Mucosa of stomach (tissue), 1 donor: ENCODE results near the gene NCCRP1.

Experiments used
- H3K27me3 ChIP-seq: one replicate; pipeline ENCODE4 v1.7.0; 2013; ENCODE audit warnings: mild to moderate bottlenecking, low read length; ENCODE audit not compliant: control insufficient read depth, insufficient read depth
- H3K36me3 ChIP-seq: one replicate; pipeline ENCODE4 v1.7.0; 2013; ENCODE audit warnings: low read length; ENCODE audit not compliant: control insufficient read depth, insufficient read depth
- H3K4me1 ChIP-seq: one replicate; pipeline ENCODE4 v1.7.0; 2013; ENCODE audit warnings: mild to moderate bottlenecking, low read length; ENCODE audit not compliant: control insufficient read depth, insufficient read depth
- H3K4me3 ChIP-seq: one replicate; pipeline ENCODE4 v1.7.0; 2013; ENCODE audit warnings: low read length
- H3K9ac ChIP-seq: one replicate; pipeline ENCODE4 v1.7.0; 2013; ENCODE audit warnings: mild to moderate bottlenecking, low read length, moderate library complexity
- H3K9me3 ChIP-seq: one replicate; pipeline ENCODE4 v1.7.0; 2013; ENCODE audit warnings: mild to moderate bottlenecking, low read length, moderate library complexity; ENCODE audit not compliant: control insufficient read depth
- donor health status: Pancreatic carcinoma.

The NCCRP1 gene

DNA sequence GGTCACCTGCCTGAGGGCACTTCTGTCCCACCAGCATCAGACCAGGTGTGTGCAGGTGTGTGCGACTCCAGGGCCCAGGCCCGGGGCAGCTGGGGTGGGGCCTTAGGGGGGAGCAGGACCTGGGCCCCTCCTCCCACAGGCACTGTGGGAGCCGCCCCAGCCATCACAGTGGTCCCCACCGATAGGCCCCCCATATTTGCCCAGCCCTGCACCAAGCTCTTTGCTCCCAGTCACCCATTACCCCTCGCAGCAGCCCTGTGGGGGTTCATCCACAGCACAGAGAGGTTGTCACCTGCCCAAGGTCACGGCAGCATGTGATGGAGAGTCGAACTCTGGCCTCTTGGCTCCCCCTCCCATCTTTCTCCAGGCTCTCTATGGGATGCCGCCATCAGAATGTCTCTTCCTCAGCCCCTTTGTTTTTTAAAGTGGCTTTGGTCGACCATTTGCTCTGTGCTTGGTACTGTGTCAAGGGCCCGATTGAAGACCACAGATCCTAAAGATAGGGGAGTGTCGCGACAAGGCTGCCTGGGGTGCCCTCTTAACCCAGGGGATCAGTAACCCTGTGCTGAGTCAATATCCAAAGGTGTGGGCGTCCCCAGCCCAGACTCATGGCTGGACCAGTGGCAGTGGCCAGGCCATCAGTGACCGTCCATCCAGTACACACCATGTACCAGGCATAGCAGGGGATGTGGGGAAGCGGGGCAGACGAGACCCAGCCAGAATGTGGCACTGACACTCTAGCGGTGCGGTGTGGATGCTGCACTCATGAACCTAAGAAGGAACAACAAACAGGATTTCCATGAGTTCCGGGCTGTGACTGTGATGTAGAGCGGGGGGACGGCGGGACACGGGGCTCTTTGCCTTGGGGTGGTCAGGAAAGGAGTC is 28.3 kb upstream of the NCCRP1 start:
- Histone ChIP-seq H3K4me1 (peaks cover 33% of the 10 kb centered on the region), H3K27me3 (no peaks in the 10 kb centered on the region), H3K4me3 (no peak overlapping the region), H3K9ac (no peak overlapping the region), H3K9me3 (no peaks in the 10 kb centered on the region), H3K36me3 (no peaks in the 10 kb centered on the region)

DNA sequence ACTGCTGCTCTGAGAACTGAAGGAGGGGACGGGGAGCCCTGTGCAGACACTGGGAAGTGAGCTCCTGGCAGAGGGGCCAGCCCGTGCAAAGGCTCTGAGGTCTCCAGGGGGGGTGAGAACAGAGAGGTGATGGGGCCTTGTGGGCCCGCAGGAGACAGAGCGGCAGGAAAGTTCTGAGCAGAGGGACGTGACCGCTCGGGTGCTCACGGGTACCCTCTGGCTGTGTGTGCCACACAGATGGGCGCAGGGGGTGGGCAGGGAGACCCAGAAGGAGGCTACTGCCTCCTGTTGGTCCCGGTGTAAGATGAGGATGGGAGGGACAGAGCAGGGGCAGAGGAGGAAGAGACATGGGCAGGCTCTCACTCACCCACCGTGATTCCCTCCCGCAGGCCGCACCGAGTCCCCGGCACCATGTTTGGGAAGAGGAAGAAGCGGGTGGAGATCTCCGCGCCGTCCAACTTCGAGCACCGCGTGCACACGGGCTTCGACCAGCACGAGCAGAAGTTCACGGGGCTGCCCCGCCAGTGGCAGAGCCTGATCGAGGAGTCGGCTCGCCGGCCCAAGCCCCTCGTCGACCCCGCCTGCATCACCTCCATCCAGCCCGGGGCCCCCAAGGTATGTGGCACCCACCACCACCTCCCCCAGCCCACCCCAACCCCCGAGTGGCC is 27.5 kb upstream of the NCCRP1 start:
- Histone ChIP-seq H3K27me3 (no peaks in the 10 kb centered on the region), H3K36me3 (no peaks in the 10 kb centered on the region), H3K9me3 (no peaks in the 10 kb centered on the region), H3K4me1 (peaks cover 33% of the 10 kb centered on the region), H3K4me3 (no peak overlapping the region), H3K9ac (no peak overlapping the region)

DNA sequence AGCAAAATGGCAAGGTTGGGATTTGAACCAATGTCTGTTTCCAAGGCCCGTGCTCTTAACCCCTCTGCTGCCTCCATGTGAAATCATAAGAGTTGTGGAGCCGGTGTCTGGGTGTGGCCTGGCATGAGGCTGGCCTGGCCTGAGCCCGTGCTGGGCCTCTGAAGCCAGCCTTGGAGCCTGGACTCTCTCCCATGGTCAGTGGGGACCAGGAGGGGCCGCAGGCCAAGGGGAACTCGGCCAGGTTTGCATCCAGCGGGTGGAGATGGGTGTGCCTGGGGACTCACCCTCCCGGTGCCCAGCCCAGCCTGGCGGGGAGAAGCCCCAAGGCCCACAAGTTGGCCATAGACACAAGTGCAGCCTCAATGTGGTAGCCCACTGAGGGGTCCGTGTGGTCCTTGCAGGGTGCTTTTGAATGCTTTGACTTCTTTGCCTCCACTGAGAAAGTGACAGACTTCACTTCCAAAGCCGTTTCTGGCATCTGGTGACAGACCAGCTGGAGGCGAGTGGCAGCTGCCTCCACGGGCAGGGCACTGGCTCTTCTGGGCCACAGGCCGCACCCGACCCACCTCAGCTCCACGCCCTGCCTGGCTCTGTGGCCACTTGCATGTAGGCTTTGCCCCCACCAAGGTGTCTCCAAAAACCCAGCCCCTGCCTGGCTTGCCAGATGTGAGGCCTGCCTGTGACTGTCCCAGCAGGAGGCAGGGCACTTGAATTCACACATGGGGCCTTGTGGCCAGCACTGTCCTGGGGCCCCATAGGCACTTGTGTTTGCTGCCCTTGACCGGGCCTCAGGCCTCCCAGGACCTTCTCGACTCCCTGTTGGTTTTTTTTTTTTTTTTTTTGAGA is 26.2 kb upstream of the NCCRP1 start:
- H3K27me3 ChIP-seq: no peaks in the 10 kb centered on the region
- H3K4me1 ChIP-seq: peaks cover 32% of the 10 kb centered on the region
- H3K9ac ChIP-seq: no peak overlapping the region
- no peak overlapping the region for H3K4me3 ChIP-seq
- H3K9me3 ChIP-seq: no peaks in the 10 kb centered on the region
- no peaks in the 10 kb centered on the region for H3K36me3 ChIP-seq

DNA sequence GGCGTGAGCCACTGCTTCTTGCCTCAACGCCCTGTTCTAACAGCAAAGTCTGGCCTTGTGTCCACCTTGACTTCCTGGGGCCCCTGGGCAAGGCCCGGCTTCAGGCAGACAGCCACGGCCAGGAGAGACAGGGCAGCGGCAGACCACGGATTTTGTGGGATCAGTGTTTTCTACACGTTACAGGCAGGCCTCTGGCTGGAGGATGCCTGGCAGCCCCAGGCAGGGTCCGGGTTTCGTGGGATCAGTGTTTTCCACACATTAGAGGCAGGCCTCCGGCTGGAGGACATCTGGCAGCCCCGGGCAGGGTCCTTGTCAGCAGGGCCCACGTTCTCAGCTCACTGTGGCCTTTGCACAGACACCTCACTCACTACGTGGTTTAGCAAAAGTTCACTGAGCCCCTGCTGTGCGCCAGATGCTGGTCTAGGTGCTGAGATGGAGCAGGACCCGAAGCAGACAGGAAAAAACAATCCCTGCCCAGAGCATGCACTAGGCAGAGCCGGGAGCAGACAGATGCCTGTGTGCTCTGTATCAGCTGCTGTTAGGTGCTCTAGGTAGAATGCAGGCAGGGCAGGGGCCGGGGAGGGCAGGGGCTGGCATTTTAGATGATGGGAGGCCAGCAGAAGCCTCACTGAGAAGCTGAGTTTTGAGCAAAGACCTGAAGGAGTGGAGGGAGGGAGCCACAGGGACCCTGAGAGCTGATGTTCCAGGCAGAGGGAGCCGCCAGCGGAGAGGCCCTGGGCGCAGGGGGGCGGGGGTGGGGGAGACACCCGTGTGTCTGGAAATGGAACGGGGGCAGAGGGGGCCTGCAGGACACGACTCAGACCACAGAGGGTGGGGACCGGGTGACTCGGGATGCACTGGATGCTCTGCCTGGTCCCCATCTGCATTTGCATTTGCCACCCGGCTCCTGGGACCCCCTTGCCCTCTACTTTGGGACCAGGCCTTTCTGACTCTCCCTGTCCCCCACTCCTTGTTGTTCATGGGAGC is 25.0 kb upstream of the NCCRP1 start:
- Histone ChIP-seq H3K4me3 (no peak overlapping the region), H3K27me3 (no peaks in the 10 kb centered on the region), H3K9me3 (no peaks in the 10 kb centered on the region), H3K9ac (no peak overlapping the region), H3K4me1 (peaks cover 20% of the 10 kb centered on the region), H3K36me3 (no peaks in the 10 kb centered on the region)

DNA sequence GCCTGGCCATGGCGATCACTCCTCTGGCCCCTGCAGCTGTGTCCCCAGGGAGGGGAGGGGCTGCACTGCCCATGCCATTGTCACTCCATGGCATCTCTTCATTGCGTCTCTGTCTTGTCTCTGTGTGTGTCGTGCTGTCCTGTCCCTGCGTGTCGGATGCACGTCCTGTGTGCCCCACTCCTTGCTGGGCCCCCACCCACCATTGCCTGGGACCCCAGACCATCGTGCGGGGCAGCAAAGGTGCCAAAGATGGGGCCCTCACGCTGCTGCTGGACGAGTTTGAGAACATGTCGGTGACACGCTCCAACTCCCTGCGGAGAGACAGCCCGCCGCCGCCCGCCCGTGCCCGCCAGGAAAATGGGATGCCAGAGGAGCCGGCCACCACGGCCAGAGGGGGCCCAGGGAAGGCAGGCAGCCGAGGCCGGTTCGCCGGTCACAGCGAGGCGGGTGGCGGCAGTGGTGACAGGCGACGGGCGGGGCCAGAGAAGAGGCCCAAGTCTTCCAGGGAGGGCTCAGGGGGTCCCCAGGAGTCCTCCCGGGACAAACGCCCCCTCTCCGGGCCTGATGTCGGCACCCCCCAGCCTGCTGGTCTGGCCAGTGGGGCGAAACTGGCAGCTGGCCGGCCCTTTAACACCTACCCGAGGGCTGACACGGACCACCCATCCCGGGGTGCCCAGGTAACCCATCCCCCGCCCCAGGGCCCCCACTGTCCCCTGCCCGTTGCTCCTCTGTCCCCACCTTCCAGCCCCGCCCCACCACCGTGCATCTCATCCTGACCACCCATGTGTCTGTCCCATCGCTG is 23.9 kb upstream of the NCCRP1 start:
- Histone ChIP-seq H3K9ac (no peak overlapping the region), H3K36me3 (no peaks in the 10 kb centered on the region), H3K9me3 (no peaks in the 10 kb centered on the region), H3K27me3 (no peaks in the 10 kb centered on the region), H3K4me1 (peaks cover 9% of the 10 kb centered on the region), H3K4me3 (no peak overlapping the region)

DNA sequence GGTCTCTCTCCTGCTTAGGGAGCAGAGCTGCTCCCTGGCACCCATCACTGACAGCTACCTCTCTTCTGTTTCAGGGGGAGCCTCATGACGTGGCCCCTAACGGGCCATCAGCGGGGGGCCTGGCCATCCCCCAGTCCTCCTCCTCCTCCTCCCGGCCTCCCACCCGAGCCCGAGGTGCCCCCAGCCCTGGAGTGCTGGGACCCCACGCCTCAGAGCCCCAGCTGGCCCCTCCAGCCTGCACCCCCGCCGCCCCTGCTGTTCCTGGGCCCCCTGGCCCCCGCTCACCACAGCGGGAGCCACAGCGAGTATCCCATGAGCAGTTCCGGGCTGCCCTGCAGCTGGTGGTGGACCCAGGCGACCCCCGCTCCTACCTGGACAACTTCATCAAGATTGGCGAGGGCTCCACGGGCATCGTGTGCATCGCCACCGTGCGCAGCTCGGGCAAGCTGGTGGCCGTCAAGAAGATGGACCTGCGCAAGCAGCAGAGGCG is 23.2 kb upstream of the NCCRP1 start:
- no peak overlapping the region for H3K4me3 ChIP-seq
- H3K9ac ChIP-seq: no peak overlapping the region
- H3K4me1 ChIP-seq: peaks cover 8% of the 10 kb centered on the region
- no peaks in the 10 kb centered on the region for H3K36me3 ChIP-seq
- no peaks in the 10 kb centered on the region for H3K27me3 ChIP-seq
- H3K9me3 ChIP-seq: no peaks in the 10 kb centered on the region

- no peak overlapping the region for H3K4me3 ChIP-seq
- no peaks in the 10 kb centered on the region for H3K27me3 ChIP-seq
- no peaks in the 10 kb centered on the region for H3K9me3 ChIP-seq
- no peaks in the 10 kb centered on the region for H3K36me3 ChIP-seq
- peaks cover 8% of the 10 kb centered on the region for H3K4me1 ChIP-seq
- no peak overlapping the region for H3K9ac ChIP-seq
Measured at GRCh38 chr19:39174142-39174541, 22.6 kb upstream of the NCCRP1 start.

DNA sequence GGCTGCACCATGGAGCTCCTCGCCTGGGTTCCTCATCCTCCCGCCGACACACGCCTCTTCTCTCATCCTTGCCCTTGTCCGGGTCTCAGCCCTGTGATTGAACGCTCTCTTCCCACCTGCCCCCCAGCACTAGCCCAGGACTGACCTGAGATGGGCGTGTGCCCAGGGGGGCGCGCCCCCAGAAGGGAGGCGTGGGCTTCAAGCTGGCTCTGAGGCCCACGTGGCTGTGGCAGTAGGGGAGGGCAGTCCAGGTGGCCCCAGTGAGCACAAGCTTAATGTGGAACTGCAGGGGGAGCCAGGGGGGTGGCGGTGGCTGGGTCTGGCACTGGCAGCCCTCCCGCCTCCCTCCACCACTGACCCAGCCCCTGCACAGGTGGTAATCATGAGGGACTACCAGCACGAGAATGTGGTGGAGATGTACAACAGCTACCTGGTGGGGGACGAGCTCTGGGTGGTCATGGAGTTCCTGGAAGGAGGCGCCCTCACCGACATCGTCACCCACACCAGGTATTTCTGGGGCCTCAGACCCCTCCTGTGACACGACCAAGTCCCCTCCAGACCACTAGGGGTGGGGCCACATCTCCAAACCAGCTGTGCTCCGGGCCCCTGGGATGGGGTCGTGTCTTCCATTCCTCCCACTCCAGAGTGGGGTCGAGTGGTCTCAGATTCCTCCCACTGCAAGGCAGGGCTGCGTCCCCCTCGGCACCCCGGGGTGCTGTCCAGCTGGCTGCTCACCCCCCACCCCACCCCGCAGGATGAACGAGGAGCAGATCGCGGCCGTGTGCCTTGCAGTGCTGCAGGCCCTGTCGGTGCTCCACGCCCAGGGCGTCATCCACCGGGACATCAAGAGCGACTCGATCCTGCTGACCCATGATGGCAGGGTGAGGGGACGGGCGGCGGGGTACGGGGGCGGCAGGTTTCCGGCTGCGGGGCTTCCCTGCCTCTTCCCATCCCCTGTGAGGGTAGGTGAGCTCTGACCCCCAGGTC is 21.9 kb upstream of the NCCRP1 start:
- no peak overlapping the region for H3K4me3 ChIP-seq
- H3K27me3 ChIP-seq: no peaks in the 10 kb centered on the region
- H3K9me3 ChIP-seq: no peaks in the 10 kb centered on the region
- H3K36me3 ChIP-seq: no peaks in the 10 kb centered on the region
- peaks cover 7% of the 10 kb centered on the region for H3K4me1 ChIP-seq
- H3K9ac ChIP-seq: no peak overlapping the region

DNA sequence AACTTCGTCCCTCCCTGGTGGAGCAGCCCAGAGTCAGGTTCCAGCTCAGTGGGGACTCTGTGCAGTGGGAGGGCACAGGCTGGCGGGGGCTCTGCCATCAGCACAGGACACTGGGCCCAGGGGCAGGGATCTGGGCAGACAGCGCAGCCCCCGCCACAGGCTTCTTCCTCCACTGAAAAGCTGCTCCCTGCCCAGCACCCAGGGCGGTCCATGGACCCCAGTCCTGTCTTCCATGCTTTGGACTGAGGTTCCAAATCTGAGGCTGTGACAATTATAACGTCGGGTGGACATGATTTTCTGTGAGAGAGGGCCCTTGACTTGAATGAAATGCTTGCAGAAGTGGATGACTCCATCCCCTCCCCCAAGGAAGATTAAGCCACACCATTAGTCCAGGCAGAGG is 21.2 kb upstream of the NCCRP1 start:
- Histone ChIP-seq H3K36me3 (no peaks in the 10 kb centered on the region), H3K4me3 (no peak overlapping the region), H3K4me1 (peaks cover 1% of the 10 kb centered on the region), H3K9me3 (no peaks in the 10 kb centered on the region), H3K9ac (no peak overlapping the region), H3K27me3 (no peaks in the 10 kb centered on the region)
